LNCAP (cell line): Measurements from ENCODE around the gene ELMO1.

Experiments used
- CTCF ChIP-seq: fragments of 450-650 bp; IDR thresholded peaks from 2 replicates; pipeline ENCODE4 v1.5.1; 2017; ENCODE audit warnings: mild to moderate bottlenecking

ELMO1 gene

GRCh38 chr7:37231613-37232012 lies 217.1 kb downstream of the ELMO1 start:
- no peak for TF ChIP-seq CTCF

GRCh38 chr7:37230221-37230620 lies 218.4 kb downstream of the ELMO1 start:
- no peak for TF ChIP-seq CTCF

- no peak for TF ChIP-seq CTCF
Measured at GRCh38 chr7:37229381-37229780, 219.3 kb downstream of the ELMO1 start.

- no peak for TF ChIP-seq CTCF
Measured at GRCh38 chr7:37225285-37225969, 223.2 kb downstream of the ELMO1 start.

GRCh38 chr7:37224746-37225145 lies 223.9 kb downstream of the ELMO1 start:
- no peak for TF ChIP-seq CTCF

GRCh38 chr7:37220664-37221063 lies 228.0 kb downstream of the ELMO1 start:
- no peak for TF ChIP-seq CTCF

GRCh38 chr7:37218956-37219355 lies 229.7 kb downstream of the ELMO1 start:
- no peak for TF ChIP-seq CTCF

GRCh38 chr7:37216923-37217322 lies 231.7 kb downstream of the ELMO1 start:
- no peak for TF ChIP-seq CTCF
